ENCODE results near the gene RASL12. TPM values are rescaled to one million over a fixed set of nuclear protein-coding genes. Genes with fewer than 3 reads are reported as not detected.

The RASL12 gene
- total RNA-seq, 3 donors from 2014 or later (not counting 1 experiment from before 2014, with no cell fraction given) = not detected

DNA sequence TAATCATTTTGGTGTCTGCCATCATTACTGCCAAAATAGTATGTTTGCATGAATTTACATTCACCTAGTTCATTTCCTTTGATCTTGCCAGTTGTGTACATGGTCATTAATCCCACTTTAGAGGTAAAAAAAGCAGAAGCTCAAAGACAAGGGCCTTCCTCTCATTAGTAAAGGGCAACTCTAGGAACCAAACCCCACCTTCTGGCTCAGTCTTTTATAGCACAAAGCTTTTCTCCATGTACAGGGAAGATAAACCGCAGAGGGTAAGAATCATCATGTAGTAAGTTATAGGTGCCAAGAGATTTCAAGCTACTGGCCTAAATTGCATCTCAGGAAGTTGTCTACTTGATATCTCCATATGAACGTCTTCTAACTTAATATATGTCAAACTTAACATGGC is 58.8 kb downstream of the RASL12 start:
- Histone ChIP-seq H3K9me3 (ENCODE audit: control insufficient read depth, insufficient read depth, low read length) (no peaks in the 10 kb centered on the region), H3K4me1 (ENCODE audit: control insufficient read depth, insufficient read depth, low read length) (no peaks in the 10 kb centered on the region), H3K4me3 (ENCODE audit: low read length) (no peak overlapping the region), H3K27ac (ENCODE audit: low read length) (no peak overlapping the region), H3K36me3 (ENCODE audit: control insufficient read depth, insufficient read depth, low read length) (peaks cover 24% of the 10 kb centered on the region), H3K27me3 (ENCODE audit: control insufficient read depth, insufficient read depth, low read length) (no peaks in the 10 kb centered on the region)
- H3K27ac Mint-ChIP-seq = no peak overlapping the region
- intact Hi-C loops (cut with micrococcal nuclease) = no loop called here
- TF ChIP-seq, protein P1, sequence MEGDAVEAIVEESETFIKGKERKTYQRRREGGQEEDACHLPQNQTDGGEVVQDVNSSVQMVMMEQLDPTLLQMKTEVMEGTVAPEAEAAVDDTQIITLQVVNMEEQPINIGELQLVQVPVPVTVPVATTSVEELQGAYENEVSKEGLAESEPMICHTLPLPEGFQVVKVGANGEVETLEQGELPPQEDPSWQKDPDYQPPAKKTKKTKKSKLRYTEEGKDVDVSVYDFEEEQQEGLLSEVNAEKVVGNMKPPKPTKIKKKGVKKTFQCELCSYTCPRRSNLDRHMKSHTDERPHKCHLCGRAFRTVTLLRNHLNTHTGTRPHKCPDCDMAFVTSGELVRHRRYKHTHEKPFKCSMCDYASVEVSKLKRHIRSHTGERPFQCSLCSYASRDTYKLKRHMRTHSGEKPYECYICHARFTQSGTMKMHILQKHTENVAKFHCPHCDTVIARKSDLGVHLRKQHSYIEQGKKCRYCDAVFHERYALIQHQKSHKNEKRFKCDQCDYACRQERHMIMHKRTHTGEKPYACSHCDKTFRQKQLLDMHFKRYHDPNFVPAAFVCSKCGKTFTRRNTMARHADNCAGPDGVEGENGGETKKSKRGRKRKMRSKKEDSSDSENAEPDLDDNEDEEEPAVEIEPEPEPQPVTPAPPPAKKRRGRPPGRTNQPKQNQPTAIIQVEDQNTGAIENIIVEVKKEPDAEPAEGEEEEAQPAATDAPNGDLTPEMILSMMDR (IDR thresholded peaks at IDR 0.05) = no peak
- H3K4me1 Mint-ChIP-seq = no peaks in the 10 kb centered on the region
- no peaks in the 10 kb centered on the region for H3K27me3 Mint-ChIP-seq (ENCODE audit: low read depth in 2 of 2)
- H3K9me3 Mint-ChIP-seq = peaks cover 0 to 3% of the 10 kb centered on the region in 2 donors
- H3K4me3 Mint-ChIP-seq = no peak overlapping the region
- no peak for ATAC-seq
- H3K36me3 Mint-ChIP-seq = peaks cover 14% of the 10 kb centered on the region
- DNase-seq = no peak
- 62% methylated on average over 2 of the region's 2 CpGs for WGBS (ENCODE audit: insufficient coverage)

DNA sequence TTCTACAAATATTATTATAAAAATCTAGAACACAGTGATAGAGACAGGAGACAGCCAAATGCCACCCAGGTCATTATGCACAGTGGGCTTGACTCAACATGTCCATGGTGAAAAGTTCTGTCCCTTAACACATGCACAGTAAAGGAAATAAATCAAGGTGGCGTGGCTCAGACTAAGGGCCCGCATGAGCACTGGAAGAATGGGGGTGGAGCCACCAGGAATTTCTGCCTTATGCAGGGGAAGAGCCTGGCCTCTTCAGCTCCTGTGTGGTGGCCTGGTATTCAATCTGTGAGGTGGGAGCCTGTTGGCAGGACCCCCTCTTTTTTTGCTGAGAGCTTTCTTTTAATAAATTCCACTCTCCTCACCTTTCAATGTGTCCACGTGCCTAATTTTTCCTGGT is 60.9 kb downstream of the RASL12 start:
- Histone ChIP-seq H3K27ac (ENCODE audit: low read length) (no peak overlapping the region), H3K9me3 (ENCODE audit: control insufficient read depth, insufficient read depth, low read length) (no peaks in the 10 kb centered on the region), H3K36me3 (ENCODE audit: control insufficient read depth, insufficient read depth, low read length) (peaks cover 12% of the 10 kb centered on the region), H3K4me1 (ENCODE audit: control insufficient read depth, insufficient read depth, low read length) (no peaks in the 10 kb centered on the region), H3K4me3 (ENCODE audit: low read length) (no peak overlapping the region), H3K27me3 (ENCODE audit: control insufficient read depth, insufficient read depth, low read length) (no peaks in the 10 kb centered on the region)
- Mint-ChIP-seq H3K36me3 (no peaks in the 10 kb centered on the region), H3K27ac (no peak overlapping the region), H3K27me3 (ENCODE audit: low read depth in 2 of 2) (no peaks in the 10 kb centered on the region), H3K4me3 (no peak overlapping the region), H3K9me3 (no peaks in the 10 kb centered on the region), H3K4me1 (no peaks in the 10 kb centered on the region)
- no peak for DNase-seq
- TF ChIP-seq, protein P1 (IDR thresholded peaks at IDR 0.05) = no peak
- ATAC-seq = no peak
- 94% methylated on average over 3 of the region's 3 CpGs for WGBS (ENCODE audit: insufficient coverage)
- intact Hi-C loops (cut with micrococcal nuclease) = no loop called here

DNA sequence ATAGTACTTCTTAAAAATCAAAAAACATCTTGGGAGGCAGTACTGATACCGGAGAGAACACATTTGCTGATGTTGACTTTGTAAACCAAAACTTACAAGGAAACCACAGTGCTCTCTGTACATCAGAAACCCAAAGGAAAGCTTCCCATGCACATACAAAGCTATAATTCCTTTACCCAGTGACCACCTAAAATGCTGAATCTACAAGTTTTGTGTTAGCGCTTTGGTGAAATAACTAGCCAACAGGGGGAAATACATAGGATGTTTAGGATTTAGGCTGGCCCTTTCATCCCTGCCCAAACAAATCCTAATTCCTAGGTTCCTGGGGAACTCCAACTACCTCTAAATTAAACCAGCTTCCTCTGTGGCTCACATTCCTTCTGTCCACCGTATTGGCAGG is 62.8 kb downstream of the RASL12 start:
- no peaks in the 10 kb centered on the region for H3K9me3 Mint-ChIP-seq
- no peaks in the 10 kb centered on the region for H3K36me3 Mint-ChIP-seq
- intact Hi-C loops (cut with micrococcal nuclease) = no loop called here
- H3K4me3 Mint-ChIP-seq = no peak overlapping the region
- H3K4me1 Mint-ChIP-seq = no peaks in the 10 kb centered on the region
- TF ChIP-seq, protein P1 (IDR thresholded peaks at IDR 0.05) = no peak
- WGBS (ENCODE audit: insufficient coverage) = 88% methylated on average over 2 of the region's 3 CpGs
- no peaks in the 10 kb centered on the region for H3K4me1 ChIP-seq (ENCODE audit: control insufficient read depth, insufficient read depth, low read length)
- H3K9me3 ChIP-seq (ENCODE audit: control insufficient read depth, insufficient read depth, low read length) = no peaks in the 10 kb centered on the region
- H3K36me3 ChIP-seq (ENCODE audit: control insufficient read depth, insufficient read depth, low read length) = peaks cover 8% of the 10 kb centered on the region
- H3K27ac ChIP-seq (ENCODE audit: low read length) = no peak overlapping the region
- H3K27me3 ChIP-seq (ENCODE audit: control insufficient read depth, insufficient read depth, low read length) = no peaks in the 10 kb centered on the region
- DNase-seq = no peak
- no peak for ATAC-seq
- no peaks in the 10 kb centered on the region for H3K27me3 Mint-ChIP-seq (ENCODE audit: low read depth in 2 of 2)
- no peak overlapping the region for H3K4me3 ChIP-seq (ENCODE audit: low read length)
- H3K27ac Mint-ChIP-seq = no peak overlapping the region

Other genes starting within 250 kb of the RASL12 start
- gene PIF1, start 242.3 kb downstream of the RASL12 start, total RNA-seq = 10 to 100 TPM in 1 of 3 donors, 1 to 10 TPM in 2; 6.2 to 23.9 (median 9.7) TPM
- 10 to 100 TPM; 35.3 to 53.4 (median 49.8) TPM for gene PLEKHO2, start 226.1 kb downstream of the RASL12 start, total RNA-seq
- 10 to 100 TPM; 13.7 to 16.2 (median 13.9) TPM for gene ANKDD1A, start 156.1 kb downstream of the RASL12 start, total RNA-seq
- 10 to 100 TPM; 39.6 to 52.3 (median 40.4) TPM for gene SPG21, start 78.1 kb downstream of the RASL12 start, total RNA-seq
- 10 to 100 TPM in 2 of 3 donors, 1 to 10 TPM in 1; 9.3 to 13.6 (median 12.2) TPM for gene MTFMT, start 38.4 kb downstream of the RASL12 start, total RNA-seq
- not detected for gene SLC51B, start 22.6 kb downstream of the RASL12 start, total RNA-seq
- not detected for gene KBTBD13, start 8.8 kb upstream of the RASL12 start, total RNA-seq
- gene UBAP1L, start 47.2 kb upstream of the RASL12 start, total RNA-seq = 1 to 10 TPM; 4.3 to 8.0 (median 7.5) TPM
- gene PDCD7, start 65.8 kb upstream of the RASL12 start, total RNA-seq = 10 to 100 TPM; 19.1 to 33.9 (median 26.7) TPM
- 10 to 100 TPM; 35.4 to 39.9 (median 38.2) TPM for gene CLPX, start 117.4 kb upstream of the RASL12 start, total RNA-seq
- under 1 TPM; 0.24 to 0.61 (median 0.35) TPM for gene CILP, start 143.5 kb upstream of the RASL12 start, total RNA-seq
- gene PARP16, start 218.9 kb upstream of the RASL12 start, total RNA-seq = 10 to 100 TPM; 11.7 to 19.3 (median 16.4) TPM
- not detected for gene RNU5A-1, start 228.1 kb upstream of the RASL12 start, total RNA-seq
- 10 to 100 TPM in 1 of 3 donors, not detected in 2; 15.0 TPM for gene RNU5B-1, start 236.7 kb upstream of the RASL12 start, total RNA-seq